ENCODE data around the gene AK5. TPM values are rescaled to one million over a fixed set of nuclear protein-coding genes. Genes with fewer than 3 reads are reported as not detected.
A peak's percentile ranks its signal among the peaks of the same experiment; 100 is the strongest.

AK5 gene, protein sequence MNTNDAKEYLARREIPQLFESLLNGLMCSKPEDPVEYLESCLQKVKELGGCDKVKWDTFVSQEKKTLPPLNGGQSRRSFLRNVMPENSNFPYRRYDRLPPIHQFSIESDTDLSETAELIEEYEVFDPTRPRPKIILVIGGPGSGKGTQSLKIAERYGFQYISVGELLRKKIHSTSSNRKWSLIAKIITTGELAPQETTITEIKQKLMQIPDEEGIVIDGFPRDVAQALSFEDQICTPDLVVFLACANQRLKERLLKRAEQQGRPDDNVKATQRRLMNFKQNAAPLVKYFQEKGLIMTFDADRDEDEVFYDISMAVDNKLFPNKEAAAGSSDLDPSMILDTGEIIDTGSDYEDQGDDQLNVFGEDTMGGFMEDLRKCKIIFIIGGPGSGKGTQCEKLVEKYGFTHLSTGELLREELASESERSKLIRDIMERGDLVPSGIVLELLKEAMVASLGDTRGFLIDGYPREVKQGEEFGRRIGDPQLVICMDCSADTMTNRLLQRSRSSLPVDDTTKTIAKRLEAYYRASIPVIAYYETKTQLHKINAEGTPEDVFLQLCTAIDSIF
- total RNA-seq = 1 to 10 TPM in 1 of 4 donors, under 1 TPM in 2, not detected in 1; 0.17 to 1.6 (median 0.56) TPM

DNA sequence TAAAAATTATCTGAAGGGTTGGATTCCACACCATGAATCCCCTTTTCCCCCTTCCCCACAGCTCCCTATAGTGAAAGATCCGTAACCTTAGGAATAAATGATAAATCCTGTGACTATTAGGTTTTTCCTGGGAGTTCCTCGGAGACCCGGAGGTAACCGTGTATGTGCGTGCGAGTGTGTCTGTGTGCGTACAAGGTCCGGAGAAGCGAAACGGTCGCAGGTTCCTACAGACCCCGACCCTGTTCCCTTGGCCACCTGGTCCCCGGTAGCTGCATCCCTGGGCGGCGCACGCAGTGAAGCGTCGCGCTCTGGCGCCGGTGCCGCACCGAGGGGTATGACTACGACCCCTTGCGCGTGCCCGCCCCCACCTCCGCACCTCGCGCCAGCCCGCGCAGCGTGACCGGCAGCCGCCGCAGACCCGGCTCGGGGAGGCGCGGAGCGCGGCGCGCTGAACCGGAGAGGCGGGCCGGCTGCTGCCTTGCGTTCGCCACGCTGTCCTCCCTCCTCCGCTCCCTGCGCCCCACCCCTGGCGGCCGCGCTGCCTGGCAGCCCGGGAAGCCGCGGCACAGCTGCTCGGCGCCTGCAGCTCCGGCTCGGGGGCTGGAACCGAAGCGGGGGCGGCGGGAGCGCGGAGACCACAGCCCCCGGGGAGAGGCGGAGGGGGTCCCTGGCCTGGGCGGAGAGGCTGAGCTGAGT, at the start of gene AK5:
AK5 (plus strand) TSS at position 529 of the 696 bp plus-strand sequence. CDS start 295 bp downstream, outside the sequence.
- no peaks in the 10 kb centered on the region for H3K36me3 ChIP-seq
- H3K27me3 ChIP-seq = no peaks in the 10 kb centered on the region
- peak within 1 kb of the TSS in 2 of 3 donors; percentile 6 to 40 for H3K4me3 ChIP-seq (replicated peaks in 1 of 3)
- intact Hi-C loops (cut with DNase I) = no loop called here
- TF ChIP-seq, protein P1, sequence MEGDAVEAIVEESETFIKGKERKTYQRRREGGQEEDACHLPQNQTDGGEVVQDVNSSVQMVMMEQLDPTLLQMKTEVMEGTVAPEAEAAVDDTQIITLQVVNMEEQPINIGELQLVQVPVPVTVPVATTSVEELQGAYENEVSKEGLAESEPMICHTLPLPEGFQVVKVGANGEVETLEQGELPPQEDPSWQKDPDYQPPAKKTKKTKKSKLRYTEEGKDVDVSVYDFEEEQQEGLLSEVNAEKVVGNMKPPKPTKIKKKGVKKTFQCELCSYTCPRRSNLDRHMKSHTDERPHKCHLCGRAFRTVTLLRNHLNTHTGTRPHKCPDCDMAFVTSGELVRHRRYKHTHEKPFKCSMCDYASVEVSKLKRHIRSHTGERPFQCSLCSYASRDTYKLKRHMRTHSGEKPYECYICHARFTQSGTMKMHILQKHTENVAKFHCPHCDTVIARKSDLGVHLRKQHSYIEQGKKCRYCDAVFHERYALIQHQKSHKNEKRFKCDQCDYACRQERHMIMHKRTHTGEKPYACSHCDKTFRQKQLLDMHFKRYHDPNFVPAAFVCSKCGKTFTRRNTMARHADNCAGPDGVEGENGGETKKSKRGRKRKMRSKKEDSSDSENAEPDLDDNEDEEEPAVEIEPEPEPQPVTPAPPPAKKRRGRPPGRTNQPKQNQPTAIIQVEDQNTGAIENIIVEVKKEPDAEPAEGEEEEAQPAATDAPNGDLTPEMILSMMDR (IDR thresholded peaks at IDR 0.05) = no peak
- no peak for TF ChIP-seq POLR2A (IDR thresholded peaks at IDR 0.05)
- H3K27ac ChIP-seq = no peak within 1 kb of the TSS
- H3K9me3 ChIP-seq = no peaks in the 10 kb centered on the region
- 7 to 22% methylated on average over 10 to 27 of the region's 71 CpGs for WGBS, 2 donors
- peak; percentile 40 to 54 for DNase-seq
- peaks cover 3 to 17% of the 10 kb centered on the region in 2 donors for H3K4me1 ChIP-seq

DNA sequence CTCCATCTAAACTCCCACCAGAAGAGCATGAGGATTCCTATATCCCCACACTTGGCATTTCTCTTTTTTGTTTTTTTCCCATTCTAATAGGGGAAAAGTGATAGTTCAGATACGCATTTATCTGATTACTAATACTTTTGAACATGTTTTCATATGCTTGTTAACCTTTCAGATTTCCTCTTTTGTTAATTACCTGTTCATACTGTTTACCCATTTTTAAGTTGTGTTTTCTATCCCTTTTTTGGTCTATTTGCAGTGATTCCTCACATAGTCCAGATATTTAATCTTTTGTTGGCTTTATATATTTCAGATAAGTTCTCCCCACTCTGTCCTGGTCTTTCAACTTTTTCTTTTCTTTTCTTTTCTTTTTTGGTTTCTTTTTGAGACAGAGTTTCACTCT, 49.0 kb upstream of the AK5 start:
- DNase-seq = no peak
- no peaks in the 10 kb centered on the region for H3K27me3 ChIP-seq
- no peaks in the 10 kb centered on the region for H3K36me3 ChIP-seq
- no peaks in the 10 kb centered on the region for H3K9me3 ChIP-seq
- no peak overlapping the region for H3K4me3 ChIP-seq (replicated peaks in 1 of 3)
- intact Hi-C loops (cut with DNase I) = no loop called here
- no peaks in the 10 kb centered on the region for H3K4me1 ChIP-seq
- TF ChIP-seq, protein P1 (IDR thresholded peaks at IDR 0.05) = no peak
- TF ChIP-seq POLR2A (IDR thresholded peaks at IDR 0.05) = no peak
- no peak overlapping the region for H3K27ac ChIP-seq
- 95 to 98% methylated on average over 1 of the region's 1 CpG for WGBS, 2 donors

DNA sequence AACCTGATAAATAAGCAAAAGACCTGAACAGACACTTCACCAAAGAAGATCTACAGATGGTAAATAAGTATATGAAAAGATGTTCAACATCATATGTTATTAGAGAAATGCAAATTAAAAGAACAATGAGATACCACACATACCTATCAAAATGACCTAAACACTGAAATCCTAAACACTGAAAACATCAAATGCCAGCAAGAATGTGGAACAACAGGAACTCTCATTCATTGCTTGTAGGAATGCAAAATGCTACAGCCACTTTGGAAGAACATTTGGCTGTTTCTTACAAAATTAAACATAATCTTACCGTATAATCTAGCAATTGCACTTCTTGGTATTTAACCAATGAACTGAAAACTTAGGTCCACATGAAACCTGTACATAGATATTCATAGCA, 47.7 kb upstream of the AK5 start:
- no peak for TF ChIP-seq POLR2A (IDR thresholded peaks at IDR 0.05)
- TF ChIP-seq, protein P1 (IDR thresholded peaks at IDR 0.05) = no peak
- intact Hi-C loops (cut with DNase I) = no loop called here
- Histone ChIP-seq H3K4me3 (replicated peaks in 1 of 3) (no peak overlapping the region), H3K27ac (no peak overlapping the region), H3K4me1 (no peaks in the 10 kb centered on the region), H3K9me3 (no peaks in the 10 kb centered on the region), H3K27me3 (no peaks in the 10 kb centered on the region), H3K36me3 (no peaks in the 10 kb centered on the region)
- no peak for DNase-seq
- 88 to 93% methylated on average over 1 of the region's 1 CpG for WGBS, 2 donors

DNA sequence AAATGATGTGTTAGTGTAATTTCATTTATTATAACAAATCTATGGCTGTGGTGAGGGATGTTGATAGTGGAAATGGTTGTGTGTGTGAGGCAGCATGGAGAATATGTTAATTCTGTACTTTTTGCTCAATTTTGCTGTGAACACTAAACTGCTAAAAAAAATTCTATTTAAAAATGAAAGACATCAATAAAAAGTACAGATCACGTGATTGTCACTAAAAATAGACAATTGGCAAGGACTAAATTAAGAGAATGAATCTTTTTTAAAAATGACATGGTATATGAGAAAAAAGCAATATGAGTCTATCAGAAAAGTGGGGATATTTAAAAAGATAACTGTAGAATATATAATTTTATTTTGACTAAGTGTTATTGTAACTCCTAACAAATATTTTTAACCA, 46.9 kb upstream of the AK5 start:
- no peaks in the 10 kb centered on the region for H3K9me3 ChIP-seq
- DNase-seq = no peak
- no peaks in the 10 kb centered on the region for H3K36me3 ChIP-seq
- H3K27ac ChIP-seq = no peak overlapping the region
- WGBS, 2 donors = 72 to 74% methylated on average over 1 of the region's 1 CpG
- TF ChIP-seq, protein P1 (IDR thresholded peaks at IDR 0.05) = no peak
- no peak for TF ChIP-seq POLR2A (IDR thresholded peaks at IDR 0.05)
- no peak overlapping the region for H3K4me3 ChIP-seq (replicated peaks in 1 of 3)
- no peaks in the 10 kb centered on the region for H3K27me3 ChIP-seq
- no peaks in the 10 kb centered on the region for H3K4me1 ChIP-seq
- intact Hi-C loops (cut with DNase I) = no loop called here
